Caco-2 (cell line): ENCODE measurements around the gene MCFD2. TPM values are rescaled to one million over a fixed set of nuclear protein-coding genes. Genes with fewer than 3 reads are reported as not detected.
A peak's percentile ranks its signal among the peaks of the same experiment; 100 is the strongest.

ENCODE experiments used
- BruUV-seq: library from RNA; stranded (reverse); fragments of 400-500 nt; replicated peaks from 2 replicates; lab custom pipeline; 2021; lab: Mats Ljungman, UMichigan
- CTCF ChIA-PET: fragments of 300-600 bp; sonication (Branson Sonifier 250); formaldehyde crosslinking; loops from one replicate; lab custom pipeline; 2022; ENCODE audit warnings: antibody characterized with exemption; lab: Charles Lee
- POLR2A ChIA-PET: fragments of 300-600 bp; sonication (Branson Sonifier 250); formaldehyde crosslinking; loops from one replicate; lab custom pipeline; 2022; ENCODE audit warnings: antibody characterized with exemption; lab: Charles Lee
- DNase-seq, 2 experiments: peaks; one replicate each; pipeline versions ENCODE4 v3.0.0 to v3.0.0-alpha.2; 2020 to 2022
- H3K27me3 ChIP-seq: replicated peaks from 2 replicates; pipeline ENCODE4 v1.6.0; 2011; ENCODE audit warnings: low read length; ENCODE audit not compliant: control insufficient read depth, insufficient read depth
- H3K36me3 ChIP-seq: 2 replicates; pipeline ENCODE4 v1.5.1; 2011; ENCODE audit warnings: low read length; ENCODE audit not compliant: control insufficient read depth, insufficient read depth
- H3K4me1 ChIP-seq: fragments of 250-450 bp; sonication (Bioruptor Pico); 2 replicates; pipeline ENCODE4 v1.5.1; 2020; ENCODE audit warnings: mild to moderate bottlenecking
- H3K4me3 ChIP-seq: 2 replicates; pipeline ENCODE4 v1.5.1; 2011; ENCODE audit warnings: low read depth, mild to moderate bottlenecking, control low read depth, low read length
- H3K9me3 ChIP-seq: fragments of 250-450 bp; sonication (Bioruptor Pico); 2 replicates; pipeline ENCODE4 v1.5.1; 2020; ENCODE audit warnings: mild to moderate bottlenecking, moderate library complexity
- H3K27ac Mint-ChIP-seq: one replicate; pipeline ENCODE4 v1.8.0; 2022; ENCODE audit warnings: mixed read lengths; ENCODE audit not compliant: unreplicated experiment
- H3K27me3 Mint-ChIP-seq: one replicate; pipeline ENCODE4 v1.8.0; 2022; ENCODE audit warnings: mixed read lengths; ENCODE audit not compliant: insufficient read depth, unreplicated experiment
- H3K36me3 Mint-ChIP-seq: one replicate; pipeline ENCODE4 v1.8.0; 2022; ENCODE audit warnings: mild to moderate bottlenecking, mixed read lengths; ENCODE audit not compliant: insufficient read depth, unreplicated experiment
- H3K4me1 Mint-ChIP-seq: one replicate; pipeline ENCODE4 v1.8.0; 2022; ENCODE audit warnings: low read depth, mixed read lengths; ENCODE audit not compliant: unreplicated experiment
- H3K4me3 Mint-ChIP-seq: one replicate; pipeline ENCODE4 v1.8.0; 2022; ENCODE audit warnings: mild to moderate bottlenecking, moderate library complexity, mixed read lengths; ENCODE audit not compliant: unreplicated experiment
- H3K9me3 Mint-ChIP-seq: one replicate; pipeline ENCODE4 v1.8.0; 2022; ENCODE audit warnings: mixed read lengths; ENCODE audit not compliant: unreplicated experiment
- CTCF ChIP-seq, 2 experiments: fragments of 200-600 bp in 1 of 2; IDR thresholded peaks; 1 replicate in 1 of 2; 2 replicates in 1 of 2; pipeline versions ENCODE4 v1.5.1 to v1.8.0; 2011 to 2022; ENCODE audit warnings: antibody characterized with exemption in 1 of 2, control low read depth in 1 of 2, inconsistent platforms in 1 of 2, low read depth in 1 of 2, low read length in 1 of 2, mild to moderate bottlenecking in 1 of 2, moderate library complexity in 1 of 2; ENCODE audit not compliant: insufficient read depth in 1 of 2, severe bottlenecking in 1 of 2, unreplicated experiment in 1 of 2
- intact Hi-C: fragments of 100-400 bp; cut with micrococcal nuclease; formaldehyde crosslinking; loops from one replicate; pipeline ENCODE4 v1.10.0; 2022; ENCODE audit not compliant: unreplicated experiment
- total RNA-seq: library from RNA; stranded (reverse); gene quantifications from 2 replicates; pipeline ENCODE4 v1.2.3, GENCODE V29; 2022

The MCFD2 gene
- total RNA-seq, 1 experiment from 2014 or later, result 156 TPM

GRCh38 chr2:46852598-46852997 is 63.0 kb downstream of the MCFD2 start:
- Mint-ChIP-seq H3K36me3 (no peaks in the 10 kb centered on the region), H3K27me3 (no peaks in the 10 kb centered on the region), H3K9me3 (no peaks in the 10 kb centered on the region), H3K27ac (no peak overlapping the region), H3K4me1 (peaks cover 8% of the 10 kb centered on the region), H3K4me3 (no peak overlapping the region)
- intact Hi-C loops, result no loop called here
- Histone ChIP-seq H3K27me3 (no peaks in the 10 kb centered on the region), H3K36me3 (no peaks in the 10 kb centered on the region), H3K9me3 (no peaks in the 10 kb centered on the region), H3K4me1 (peaks cover 16% of the 10 kb centered on the region), H3K4me3 (no peak overlapping the region)
- ChIA-PET CTCF (no interaction called here), POLR2A (no interaction called here)
- no TSS peak for BruUV-seq
- no peak for TF ChIP-seq CTCF (IDR thresholded peaks at IDR 0.05; ENCODE audit: insufficient read depth in 1 of 2, low read depth in 1 of 2, low read length in 1 of 2, severe bottlenecking in 1 of 2, unreplicated experiment in 1 of 2)
- no peak for DNase-seq

GRCh38 chr2:46852124-46852523 is 63.5 kb downstream of the MCFD2 start:
- DNase-seq, result peak in 1 of 2 experiments; percentile 16
- Mint-ChIP-seq H3K27ac (no peak overlapping the region), H3K4me1 (peaks cover 8% of the 10 kb centered on the region), H3K36me3 (no peaks in the 10 kb centered on the region), H3K9me3 (no peaks in the 10 kb centered on the region), H3K4me3 (no peak overlapping the region), H3K27me3 (no peaks in the 10 kb centered on the region)
- CTCF ChIA-PET, result no interaction called here
- Histone ChIP-seq H3K27me3 (no peaks in the 10 kb centered on the region), H3K36me3 (no peaks in the 10 kb centered on the region), H3K4me3 (no peak overlapping the region), H3K9me3 (no peaks in the 10 kb centered on the region), H3K4me1 (peaks cover 16% of the 10 kb centered on the region)
- BruUV-seq, result no TSS peak
- intact Hi-C loops, result no loop called here
- POLR2A ChIA-PET, result no interaction called here
- no peak for TF ChIP-seq CTCF (IDR thresholded peaks at IDR 0.05; ENCODE audit: insufficient read depth in 1 of 2, low read depth in 1 of 2, low read length in 1 of 2, severe bottlenecking in 1 of 2, unreplicated experiment in 1 of 2)

Other genes starting within 250 kb of the MCFD2 start
- 19.7 and 19.8 TPM in 2 replicates for gene SOCS5, start 216.5 kb downstream of the MCFD2 start, total RNA-seq
- 58.7 and 60.0 TPM in 2 replicates for gene TTC7A, start 25.4 kb upstream of the MCFD2 start, total RNA-seq
- 0.46 and 0.79 TPM in 2 replicates for gene STPG4, start 239.5 kb upstream of the MCFD2 start, total RNA-seq